ENCODE results near the gene SPEG. TPM values are rescaled to one million over a fixed set of nuclear protein-coding genes. Genes with fewer than 3 reads are reported as not detected.

SPEG gene
- total RNA-seq, 1 experiment from 2014 or later, result 30.7 TPM

- CTCF ChIA-PET, result no interaction called here
- Histone ChIP-seq H4K20me1 (ENCODE audit: low read length) (no peaks in the 10 kb centered on the region), H3K4me2 (ENCODE audit: low read length) (no peak overlapping the region), H3K79me2 (ENCODE audit: low read length) (peaks cover 16% of the 10 kb centered on the region), H3K9me3 (ENCODE audit: low read length) (no peaks in the 10 kb centered on the region), H3K4me1 (ENCODE audit: insufficient read depth, low read length) (peaks cover 21% of the 10 kb centered on the region), H3K9me2 (replicated peaks; ENCODE audit: low read length) (no peaks in the 10 kb centered on the region), H3K4me3 (ENCODE audit: low read length) (no peak overlapping the region), H3K27me3 (ENCODE audit: low read length) (no peaks in the 10 kb centered on the region), H3F3A (ENCODE audit: low read length, unreplicated experiment) (no peaks in the 10 kb centered on the region), H3K27ac (ENCODE audit: low read length) (no peak overlapping the region), H3K9ac (ENCODE audit: low read length) (no peak overlapping the region), H3K36me3 (ENCODE audit: low read depth, low read length) (no peaks in the 10 kb centered on the region), H2AFZ (ENCODE audit: low read length) (no peak overlapping the region)
- POLR2A ChIA-PET (ENCODE audit: unreplicated experiment), result no interaction called here
- ATAC-seq (no peak), DNase-seq (no peak)
- no TSS peak for BruUV-seq (replicated peaks)
- TF ChIP-seq CTCF (conservative IDR thresholded peaks at IDR 0.05; ENCODE audit: low read depth, low read length), result no peak
- no peak for TF ChIP-seq EZH2phosphoT487 (IDR thresholded peaks at IDR 0.05; ENCODE audit: borderline replicate concordance, low read length)
- no peak for TF ChIP-seq EZH2 (IDR thresholded peaks at IDR 0.05; ENCODE audit: low read length, unreplicated experiment)
- intact Hi-C loops (cut with micrococcal nuclease), result loop anchor here (2.0 kb wide), 1 partner anchor 43 kb away; no protein-coding TSS in a partner anchor
These were observed 67.2 kb downstream of the SPEG start for GRCh38 chr2:219501849-219502248.

- no peaks in the 10 kb centered on the region for H3K9me2 ChIP-seq (replicated peaks; ENCODE audit: low read length)
- H3K4me3 ChIP-seq (ENCODE audit: low read length), result no peak overlapping the region
- TF ChIP-seq EZH2 (IDR thresholded peaks at IDR 0.05; ENCODE audit: low read length, unreplicated experiment), result no peak
- no peak for TF ChIP-seq EZH2phosphoT487 (IDR thresholded peaks at IDR 0.05; ENCODE audit: borderline replicate concordance, low read length)
- TF ChIP-seq CTCF (conservative IDR thresholded peaks at IDR 0.05; ENCODE audit: low read depth, low read length), result no peak
- DNase-seq (no peak), ATAC-seq (no peak)
- CTCF ChIA-PET, result no interaction called here
- intact Hi-C loops (cut with micrococcal nuclease), result no loop called here
- no TSS peak for BruUV-seq (replicated peaks)
- H3K27ac ChIP-seq (ENCODE audit: low read length), result no peak overlapping the region
- H3K79me2 ChIP-seq (ENCODE audit: low read length), result peaks cover 16% of the 10 kb centered on the region
- no peaks in the 10 kb centered on the region for H3K36me3 ChIP-seq (ENCODE audit: low read depth, low read length)
- H3F3A ChIP-seq (ENCODE audit: low read length, unreplicated experiment), result no peaks in the 10 kb centered on the region
- H3K4me2 ChIP-seq (ENCODE audit: low read length), result no peak overlapping the region
- no peak overlapping the region for H3K9ac ChIP-seq (ENCODE audit: low read length)
- POLR2A ChIA-PET (ENCODE audit: unreplicated experiment), result no interaction called here
- H4K20me1 ChIP-seq (ENCODE audit: low read length), result no peaks in the 10 kb centered on the region
- H2AFZ ChIP-seq (ENCODE audit: low read length), result no peak overlapping the region
- peaks cover 16% of the 10 kb centered on the region for H3K4me1 ChIP-seq (ENCODE audit: insufficient read depth, low read length)
- no peaks in the 10 kb centered on the region for H3K27me3 ChIP-seq (ENCODE audit: low read length)
- H3K9me3 ChIP-seq (ENCODE audit: low read length), result no peaks in the 10 kb centered on the region
These were observed 68.0 kb downstream of the SPEG start for GRCh38 chr2:219502618-219503017.

GRCh38 chr2:219505585-219505984 lies 70.9 kb downstream of the SPEG start:
- BruUV-seq (replicated peaks), result no TSS peak
- CTCF ChIA-PET, result no interaction called here
- intact Hi-C loops (cut with micrococcal nuclease), result no loop called here

More at GRCh38 chr2:219505585-219505984, 70.9 kb downstream of the SPEG start:
- Histone ChIP-seq H2AFZ (ENCODE audit: low read length) (no peak overlapping the region), H3K9ac (ENCODE audit: low read length) (no peak overlapping the region), H3K27ac (ENCODE audit: low read length) (no peak overlapping the region), H3K36me3 (ENCODE audit: low read depth, low read length) (no peaks in the 10 kb centered on the region), H3F3A (ENCODE audit: low read length, unreplicated experiment) (no peaks in the 10 kb centered on the region), H3K9me2 (replicated peaks; ENCODE audit: low read length) (no peaks in the 10 kb centered on the region), H3K4me2 (ENCODE audit: low read length) (no peak overlapping the region), H3K79me2 (ENCODE audit: low read length) (no peaks in the 10 kb centered on the region), H3K9me3 (ENCODE audit: low read length) (no peaks in the 10 kb centered on the region), H3K4me3 (ENCODE audit: low read length) (no peak overlapping the region), H3K27me3 (ENCODE audit: low read length) (peaks cover 5% of the 10 kb centered on the region; the same call in 1 of the 2 replicates), H3K4me1 (ENCODE audit: insufficient read depth, low read length) (no peaks in the 10 kb centered on the region; the same call in 1 of the 2 replicates), H4K20me1 (ENCODE audit: low read length) (no peaks in the 10 kb centered on the region)
- POLR2A ChIA-PET (ENCODE audit: unreplicated experiment), result no interaction called here
- TF ChIP-seq CTCF (conservative IDR thresholded peaks at IDR 0.05; ENCODE audit: low read depth, low read length), result no peak
- no peak for TF ChIP-seq EZH2phosphoT487 (IDR thresholded peaks at IDR 0.05; ENCODE audit: borderline replicate concordance, low read length)
- no peak for TF ChIP-seq EZH2 (IDR thresholded peaks at IDR 0.05; ENCODE audit: low read length, unreplicated experiment)
- ATAC-seq, result no peak
- DNase-seq, result no peak

All from PC-3 (cell line).